Measurements from ENCODE around the gene BORCS6.
A peak's percentile ranks its signal among the peaks of the same experiment; 100 is the strongest.

BORCS6 gene

DNA sequence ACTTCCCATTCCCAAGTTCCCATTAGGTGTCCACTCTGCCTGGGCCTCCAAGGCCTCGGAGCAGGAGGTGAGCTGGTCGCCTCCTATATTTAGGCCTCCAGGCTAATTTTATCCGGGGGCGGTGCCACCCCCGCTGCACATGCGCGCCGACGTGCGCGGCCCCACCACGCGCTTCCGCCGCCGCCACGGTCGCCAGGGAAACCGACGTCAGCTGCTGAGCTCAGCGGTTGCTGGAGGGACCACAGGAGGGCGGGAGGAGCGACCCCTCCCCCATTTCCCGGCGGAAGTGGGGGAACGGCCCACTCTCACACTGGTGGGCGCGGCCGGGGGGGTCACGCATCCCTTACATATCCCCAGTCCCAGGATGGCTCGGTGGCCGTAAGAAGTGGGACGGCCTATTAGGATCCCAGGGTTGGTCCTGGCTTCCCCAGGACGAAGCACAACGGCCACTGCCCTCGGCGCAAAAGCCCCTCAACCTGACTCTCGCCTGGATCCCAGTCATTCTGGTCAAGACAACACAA is 38.8 kb downstream of the BORCS6 start:
- H2AFZ ChIP-seq (ENCODE audit: low read depth, low read length, severe bottlenecking): no peak overlapping the region
- peaks cover 8% of the 10 kb centered on the region; the same call in 1 of the 2 replicates for H3K79me2 ChIP-seq (ENCODE audit: insufficient read depth, low read length)
- TF ChIP-seq, protein P1, sequence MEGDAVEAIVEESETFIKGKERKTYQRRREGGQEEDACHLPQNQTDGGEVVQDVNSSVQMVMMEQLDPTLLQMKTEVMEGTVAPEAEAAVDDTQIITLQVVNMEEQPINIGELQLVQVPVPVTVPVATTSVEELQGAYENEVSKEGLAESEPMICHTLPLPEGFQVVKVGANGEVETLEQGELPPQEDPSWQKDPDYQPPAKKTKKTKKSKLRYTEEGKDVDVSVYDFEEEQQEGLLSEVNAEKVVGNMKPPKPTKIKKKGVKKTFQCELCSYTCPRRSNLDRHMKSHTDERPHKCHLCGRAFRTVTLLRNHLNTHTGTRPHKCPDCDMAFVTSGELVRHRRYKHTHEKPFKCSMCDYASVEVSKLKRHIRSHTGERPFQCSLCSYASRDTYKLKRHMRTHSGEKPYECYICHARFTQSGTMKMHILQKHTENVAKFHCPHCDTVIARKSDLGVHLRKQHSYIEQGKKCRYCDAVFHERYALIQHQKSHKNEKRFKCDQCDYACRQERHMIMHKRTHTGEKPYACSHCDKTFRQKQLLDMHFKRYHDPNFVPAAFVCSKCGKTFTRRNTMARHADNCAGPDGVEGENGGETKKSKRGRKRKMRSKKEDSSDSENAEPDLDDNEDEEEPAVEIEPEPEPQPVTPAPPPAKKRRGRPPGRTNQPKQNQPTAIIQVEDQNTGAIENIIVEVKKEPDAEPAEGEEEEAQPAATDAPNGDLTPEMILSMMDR (IDR thresholded peaks at IDR 0.05; ENCODE audit: insufficient read depth, low read length, poor library complexity, severe bottlenecking): no peak
- TF ChIP-seq EZH2phosphoT487 (conservative IDR thresholded peaks at IDR 0.05; ENCODE audit: low read length): no peak
- peak overlapping the region; percentile 67 for H3K4me2 ChIP-seq (ENCODE audit: low read depth, low read length, poor library complexity, severe bottlenecking)
- H3K4me3 ChIP-seq (ENCODE audit: insufficient read depth, low read length, poor library complexity, severe bottlenecking): peak overlapping the region; percentile 62
- no peaks in the 10 kb centered on the region for H3K27me3 ChIP-seq (ENCODE audit: low read length)
- H3K36me3 ChIP-seq (ENCODE audit: low read length): no peaks in the 10 kb centered on the region
- no peaks in the 10 kb centered on the region for H3K9me2 ChIP-seq (replicated peaks; ENCODE audit: insufficient read depth, low read length)
- no peaks in the 10 kb centered on the region for H3K9me3 ChIP-seq (ENCODE audit: insufficient read depth, low read length)
- H3K9ac ChIP-seq (ENCODE audit: low read length): peak overlapping the region; percentile 70
- 0 out of 2 replicates have a peak, but pooled peaks cover 3% of the 10 kb centered on the region for H3F3A ChIP-seq (ENCODE audit: insufficient read depth)
- no peaks in the 10 kb centered on the region for H4K20me1 ChIP-seq (ENCODE audit: low read depth, low read length)
- peak overlapping the region; percentile 38 for H3K27ac ChIP-seq (ENCODE audit: low read depth, low read length)

DNA sequence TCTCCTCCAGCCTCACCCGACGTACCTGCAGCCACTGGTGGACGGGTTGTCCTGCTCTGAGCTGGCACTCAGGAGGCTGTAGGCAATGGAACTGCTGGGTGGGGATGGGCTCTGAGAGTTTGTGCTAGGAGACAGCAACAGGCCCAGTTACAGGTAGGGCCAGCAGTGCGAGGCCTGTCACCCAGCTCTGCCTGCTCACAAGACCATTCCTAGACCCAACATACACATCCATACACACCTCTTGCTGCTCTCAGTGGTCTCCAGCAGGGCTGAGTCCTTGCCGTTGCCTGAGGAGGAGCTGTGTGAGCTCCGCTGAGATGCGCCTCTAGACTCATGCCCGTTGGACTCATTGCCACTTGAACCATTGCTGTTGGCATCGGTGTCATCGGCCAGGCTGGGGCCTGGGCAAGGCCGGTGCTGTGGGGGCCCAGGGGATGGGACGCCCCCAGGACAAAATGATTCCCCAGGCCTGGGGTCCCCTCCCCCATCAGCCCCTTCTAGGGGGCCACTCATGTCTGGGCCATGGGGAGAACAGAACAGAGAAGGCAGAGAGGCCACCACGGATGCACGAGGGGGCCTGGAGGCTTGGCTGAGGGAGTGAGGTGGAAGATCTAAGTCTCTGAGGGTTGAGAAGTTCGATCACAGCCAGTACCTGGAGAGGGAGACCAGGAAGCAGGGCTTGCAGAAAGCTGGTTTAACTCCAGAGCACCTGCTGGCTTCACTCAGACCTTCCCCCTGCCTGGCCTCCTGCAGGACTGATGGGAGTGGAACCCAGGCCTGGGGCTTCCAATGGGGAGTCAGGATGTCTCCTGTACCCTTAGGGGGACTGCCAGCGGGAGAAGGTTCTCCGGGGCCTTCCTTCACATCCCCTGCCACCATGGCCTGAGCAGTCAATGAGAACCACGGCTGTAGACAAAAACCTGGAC is 39.5 kb downstream of the BORCS6 start:
- Histone ChIP-seq H2AFZ (ENCODE audit: low read depth, low read length, severe bottlenecking) (no peak overlapping the region), H3K4me3 (ENCODE audit: insufficient read depth, low read length, poor library complexity, severe bottlenecking) (peak overlapping the region; percentile 62), H3K27ac (ENCODE audit: low read depth, low read length) (peak overlapping the region; percentile 38), H4K20me1 (ENCODE audit: low read depth, low read length) (no peaks in the 10 kb centered on the region), H3K27me3 (ENCODE audit: low read length) (no peaks in the 10 kb centered on the region), H3K9ac (ENCODE audit: low read length) (0 out of 2 replicates have a peak overlapping the region, but pooled peaks have one; percentile 12), H3K9me3 (ENCODE audit: insufficient read depth, low read length) (no peaks in the 10 kb centered on the region), H3F3A (ENCODE audit: insufficient read depth) (0 out of 2 replicates have a peak, but pooled peaks cover 3% of the 10 kb centered on the region), H3K79me2 (ENCODE audit: insufficient read depth, low read length) (peaks cover 5% of the 10 kb centered on the region; the same call in 1 of the 2 replicates), H3K4me2 (ENCODE audit: low read depth, low read length, poor library complexity, severe bottlenecking) (peak overlapping the region; percentile 67), H3K9me2 (replicated peaks; ENCODE audit: insufficient read depth, low read length) (no peaks in the 10 kb centered on the region), H3K36me3 (ENCODE audit: low read length) (no peaks in the 10 kb centered on the region)
- TF ChIP-seq, protein P1 (IDR thresholded peaks at IDR 0.05; ENCODE audit: insufficient read depth, low read length, poor library complexity, severe bottlenecking): no peak
- TF ChIP-seq EZH2phosphoT487 (conservative IDR thresholded peaks at IDR 0.05; ENCODE audit: low read length): no peak

DNA sequence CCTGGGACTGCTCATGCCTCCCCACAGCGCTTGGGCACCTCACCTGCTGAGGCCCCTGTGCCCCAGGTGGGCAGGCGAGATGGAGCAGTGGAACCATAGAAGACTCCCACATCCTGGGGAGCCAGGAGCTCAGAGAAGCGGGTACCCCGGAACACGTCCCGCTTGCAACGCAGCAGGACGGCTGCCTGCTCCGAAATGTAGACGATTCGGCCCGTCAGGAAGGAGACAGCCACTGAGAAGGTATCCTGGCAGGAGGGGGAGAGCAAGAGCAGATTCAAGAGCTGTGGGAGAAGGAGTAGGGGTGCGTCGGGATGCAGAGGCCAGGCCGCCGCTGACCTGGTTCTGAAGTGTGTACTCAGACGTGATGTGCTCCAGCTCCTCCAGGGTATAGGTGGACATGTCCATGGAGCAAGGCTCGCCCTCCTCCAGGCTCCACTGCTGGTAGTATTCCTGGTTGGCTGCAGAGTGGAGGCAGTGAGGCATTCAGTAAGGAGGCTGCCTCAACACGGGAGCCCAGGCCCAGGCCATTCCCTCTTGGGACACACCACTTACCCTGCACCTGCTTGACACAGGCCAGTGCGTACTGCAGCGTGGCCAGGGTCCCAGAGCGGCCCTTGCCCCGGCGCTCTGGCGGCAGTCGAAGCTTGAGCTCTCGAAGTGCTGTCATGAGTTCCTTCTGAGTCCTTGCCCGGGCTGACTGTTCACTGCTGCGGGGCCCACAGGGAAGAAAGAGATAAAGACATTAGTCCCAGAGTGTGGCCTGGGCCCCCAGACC is 40.4 kb downstream of the BORCS6 start:
- H3K27ac ChIP-seq (ENCODE audit: low read depth, low read length): no peak overlapping the region
- H3K36me3 ChIP-seq (ENCODE audit: low read length): no peaks in the 10 kb centered on the region
- H3K9me2 ChIP-seq (replicated peaks; ENCODE audit: insufficient read depth, low read length): no peaks in the 10 kb centered on the region
- TF ChIP-seq, protein P1 (IDR thresholded peaks at IDR 0.05; ENCODE audit: insufficient read depth, low read length, poor library complexity, severe bottlenecking): no peak
- TF ChIP-seq EZH2phosphoT487 (conservative IDR thresholded peaks at IDR 0.05; ENCODE audit: low read length): no peak
- peaks cover 5% of the 10 kb centered on the region; the same call in 1 of the 2 replicates for H3K79me2 ChIP-seq (ENCODE audit: insufficient read depth, low read length)
- H3K4me3 ChIP-seq (ENCODE audit: insufficient read depth, low read length, poor library complexity, severe bottlenecking): no peak overlapping the region
- no peak overlapping the region for H2AFZ ChIP-seq (ENCODE audit: low read depth, low read length, severe bottlenecking)
- H3K9ac ChIP-seq (ENCODE audit: low read length): no peak overlapping the region
- H3K4me2 ChIP-seq (ENCODE audit: low read depth, low read length, poor library complexity, severe bottlenecking): no peak overlapping the region
- no peaks in the 10 kb centered on the region for H3K9me3 ChIP-seq (ENCODE audit: insufficient read depth, low read length)
- 0 out of 2 replicates have a peak, but pooled peaks cover 3% of the 10 kb centered on the region for H3F3A ChIP-seq (ENCODE audit: insufficient read depth)
- H4K20me1 ChIP-seq (ENCODE audit: low read depth, low read length): no peaks in the 10 kb centered on the region
- H3K27me3 ChIP-seq (ENCODE audit: low read length): no peaks in the 10 kb centered on the region

All from SU-DHL-6 (cell line).